GM10847 (cell line): ENCODE measurements around the gene FBP1.

Experiments
- POLR2A ChIP-seq: IDR thresholded peaks from 2 replicates; pipeline ENCODE4 v1.6.1; 2011; ENCODE audit not compliant: insufficient read length; ENCODE audit errors: extremely low read depth

FBP1 gene

DNA sequence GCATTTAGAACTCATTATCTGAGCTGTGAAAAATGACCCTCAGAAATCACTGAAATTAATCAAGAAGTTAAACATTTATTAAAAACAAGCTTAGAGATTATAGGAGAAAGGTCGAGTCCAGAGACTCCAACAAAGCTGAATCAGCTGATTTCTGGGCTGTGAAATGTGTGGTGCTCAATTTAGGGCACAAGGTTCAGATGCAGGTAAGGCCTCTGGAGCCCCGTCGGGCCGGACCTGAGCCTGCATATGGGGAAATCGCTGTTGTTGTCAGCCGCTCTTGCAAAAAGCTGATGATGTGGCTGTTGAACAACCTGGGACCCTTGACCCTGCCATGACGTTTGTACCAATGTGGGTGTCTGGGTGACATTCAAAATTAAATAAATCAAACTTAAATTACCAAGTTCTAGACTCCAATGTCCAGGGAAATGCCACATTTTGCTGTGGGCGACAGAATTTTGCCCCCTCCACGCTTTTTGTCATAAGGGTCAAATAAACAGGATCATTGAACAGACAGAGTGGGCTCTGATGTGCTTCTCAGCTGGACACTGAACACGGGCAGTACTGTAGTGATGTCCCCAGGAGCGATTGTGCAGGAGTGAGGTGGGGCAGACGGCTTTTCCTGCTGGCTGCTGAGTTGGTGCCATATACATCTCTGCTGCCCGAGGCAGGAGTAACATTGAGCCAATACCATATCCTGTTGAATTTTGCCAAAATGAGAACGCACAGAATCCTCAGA is 27.2 kb upstream of the FBP1 start:
- TF ChIP-seq POLR2A = no peak

GRCh38 chr9:94665613-94666012 is 26.3 kb upstream of the FBP1 start:
- TF ChIP-seq POLR2A = no peak

DNA sequence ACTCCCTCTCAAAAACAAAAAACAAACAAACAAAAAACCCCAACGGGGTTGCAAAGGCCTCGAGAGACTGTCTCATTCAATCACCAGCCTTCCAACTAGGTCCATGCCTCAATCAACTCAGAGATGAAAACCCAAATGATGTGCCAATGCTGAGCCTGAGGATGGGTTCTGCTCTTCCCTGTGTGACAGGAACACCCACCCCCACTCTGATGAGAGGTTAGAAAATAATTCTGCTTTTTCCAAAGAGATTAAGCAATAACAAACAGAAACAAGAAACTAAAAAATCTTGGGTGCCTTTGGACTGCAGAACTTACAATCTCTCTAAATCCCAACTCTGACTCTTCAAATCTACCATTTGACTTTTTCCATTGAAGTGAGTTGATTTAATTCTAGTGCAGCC is 25.5 kb upstream of the FBP1 start:
- TF ChIP-seq POLR2A = no peak

DNA sequence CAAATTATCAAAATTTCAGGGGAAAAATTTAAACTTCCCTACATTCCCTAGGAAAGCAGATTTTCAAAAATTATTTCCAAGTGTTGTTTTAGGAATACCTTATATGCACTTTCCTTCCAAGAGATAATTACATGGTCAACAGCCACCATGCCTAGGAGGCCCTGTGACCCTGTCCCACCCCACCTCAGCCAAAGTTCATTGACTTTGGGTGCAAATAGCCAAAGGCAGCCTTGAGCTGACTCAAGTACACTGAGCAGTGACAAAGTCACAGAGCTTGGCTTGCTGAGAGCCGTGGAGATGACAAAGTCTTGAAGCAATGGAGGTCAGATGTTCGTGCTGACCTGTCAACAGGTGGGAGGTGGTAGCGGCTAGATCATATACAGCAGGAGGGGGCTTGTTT is 24.3 kb upstream of the FBP1 start:
- no peak for TF ChIP-seq POLR2A

DNA sequence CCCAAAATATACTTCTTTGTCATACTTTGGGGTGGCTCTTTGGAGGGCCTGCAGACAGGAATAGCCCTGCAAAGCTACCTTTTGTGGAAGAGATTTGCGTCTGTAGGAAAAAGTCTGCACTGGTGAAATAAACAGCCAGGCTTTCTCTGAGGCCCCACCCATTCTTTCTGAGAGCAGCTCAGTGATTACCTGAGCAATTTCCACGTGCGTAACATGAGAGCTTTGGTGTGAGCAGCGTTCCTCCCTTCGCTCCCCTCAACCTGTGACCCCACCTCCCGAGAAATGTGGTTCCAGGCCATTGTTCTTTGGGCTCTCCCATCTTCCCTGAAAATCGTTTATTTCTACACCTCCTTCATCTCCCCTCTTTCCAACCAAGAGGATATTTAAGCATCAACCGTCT is 23.8 kb upstream of the FBP1 start:
- no peak for TF ChIP-seq POLR2A

DNA sequence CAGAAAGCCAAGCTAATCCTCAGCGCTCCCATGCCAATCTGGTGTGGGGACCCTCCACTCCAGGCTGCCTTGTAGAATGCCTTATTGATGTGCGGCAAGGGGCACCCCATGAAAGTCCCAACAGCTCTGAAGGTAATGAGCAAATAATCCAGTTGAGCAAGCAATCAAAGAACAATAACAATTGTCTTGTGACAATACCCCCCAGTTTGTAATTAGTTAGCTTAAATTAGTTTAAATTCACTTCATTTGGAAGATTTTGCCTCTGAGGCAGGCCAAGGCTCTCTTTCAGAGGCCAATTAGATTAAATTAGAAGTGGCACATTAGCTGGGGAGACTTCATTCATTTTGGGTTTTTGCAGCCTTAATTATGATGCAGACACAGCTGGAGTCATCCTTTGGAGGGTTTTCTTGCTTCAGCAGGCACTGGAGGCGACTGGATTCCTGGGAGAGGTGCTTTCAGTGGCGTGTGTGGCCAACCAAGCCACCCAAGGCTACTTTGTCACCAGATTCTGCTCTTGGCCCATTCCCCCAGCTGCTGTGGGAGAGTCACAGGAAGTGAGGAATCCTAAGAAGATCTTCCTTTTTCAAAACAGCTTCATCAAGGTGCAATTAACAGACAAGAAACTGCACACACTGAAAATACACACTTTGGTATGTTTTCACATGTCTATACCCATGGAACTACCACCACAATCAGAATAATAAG is 17.9 kb upstream of the FBP1 start:
- no peak for TF ChIP-seq POLR2A

DNA sequence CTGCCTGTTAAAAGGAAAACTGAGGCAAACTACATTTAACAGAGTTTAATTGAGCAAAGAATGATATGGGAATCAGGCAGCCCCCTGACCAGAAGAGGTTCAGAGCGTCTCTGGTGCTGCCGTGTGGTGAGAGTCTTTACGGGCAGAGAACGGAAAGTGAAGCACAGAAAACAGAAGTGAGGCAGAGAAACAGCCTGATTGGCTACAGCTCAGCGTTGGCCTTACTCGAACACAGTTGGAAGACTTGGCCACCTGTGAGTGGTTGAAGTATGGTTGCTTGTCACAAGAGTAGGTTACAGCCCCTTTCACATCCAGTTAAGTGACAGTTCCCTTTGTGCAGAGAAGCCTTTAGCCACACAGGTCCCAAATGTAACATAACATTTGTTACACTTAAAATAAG is 16.9 kb upstream of the FBP1 start:
- TF ChIP-seq POLR2A = no peak

GRCh38 chr9:94655739-94656138 is 16.4 kb upstream of the FBP1 start:
- TF ChIP-seq POLR2A = no peak

- TF ChIP-seq POLR2A = no peak
Measured at GRCh38 chr9:94654165-94654894, 15.0 kb upstream of the FBP1 start.

DNA sequence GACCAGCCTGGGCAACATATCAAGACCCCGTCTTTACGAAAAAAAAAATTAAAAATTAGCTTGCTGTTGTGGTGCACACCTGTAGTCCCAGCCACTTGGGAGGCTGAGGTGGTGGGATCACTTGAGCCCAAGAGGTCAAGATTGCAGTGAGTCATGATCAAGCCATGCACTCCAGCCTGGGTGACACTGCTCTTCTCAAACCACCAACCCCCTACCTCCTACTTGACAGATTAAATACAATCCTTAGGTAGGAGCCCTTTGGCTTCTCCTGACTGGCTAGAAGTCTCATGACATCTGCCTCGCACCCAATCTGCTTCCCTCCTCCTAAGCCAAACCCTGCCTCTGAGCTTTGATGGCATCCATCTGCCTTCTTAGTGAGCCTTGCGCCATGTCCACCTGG is 11.6 kb upstream of the FBP1 start:
- TF ChIP-seq POLR2A = no peak

GRCh38 chr9:94649100-94649819 is 9.9 kb upstream of the FBP1 start:
- no peak for TF ChIP-seq POLR2A

DNA sequence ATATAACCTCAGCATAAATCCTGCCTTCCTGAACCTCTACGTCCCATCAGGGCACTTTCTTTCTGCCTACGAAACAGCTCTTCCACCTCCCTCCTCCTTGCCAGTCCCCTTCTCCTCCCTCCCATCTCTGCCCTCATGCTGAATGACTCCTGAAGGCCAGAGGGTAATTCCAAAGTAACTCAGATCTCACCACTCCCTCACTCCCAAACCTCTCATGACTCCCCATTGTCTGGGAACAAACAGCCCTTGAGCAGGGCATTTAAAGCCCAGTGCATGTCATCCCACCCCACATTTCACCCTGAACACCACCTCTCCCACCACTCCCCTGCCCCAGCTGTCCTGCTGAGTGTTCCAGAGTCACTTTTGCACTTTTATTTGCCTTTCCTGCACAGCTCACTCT is 8.9 kb upstream of the FBP1 start:
- TF ChIP-seq POLR2A = no peak

GRCh38 chr9:94645901-94646300 is 6.6 kb upstream of the FBP1 start:
- TF ChIP-seq POLR2A = no peak

GRCh38 chr9:94644543-94644942 is 5.2 kb upstream of the FBP1 start:
- no peak for TF ChIP-seq POLR2A

- no peak for TF ChIP-seq POLR2A
Measured at GRCh38 chr9:94643741-94644140, 4.4 kb upstream of the FBP1 start.
